Epithelial cell of esophagus (primary cell): ENCODE data around the gene EDEM1.

ENCODE experiments used
- DNase-seq: peaks from one replicate; pipeline ENCODE4 v3.0.0; 2010; ENCODE audit warnings: low read depth
- H3K4me3 ChIP-seq: 2 replicates; pipeline ENCODE4 v1.5.1; 2011; ENCODE audit warnings: mild to moderate bottlenecking, low read length, control low read depth
- TF ChIP-seq, protein P1 (sequence below): IDR thresholded peaks from 2 replicates; pipeline ENCODE4 v1.5.1; 2011; ENCODE audit warnings: low read depth, mild to moderate bottlenecking, low read length, control low read depth, inconsistent platforms; ENCODE audit not compliant: insufficient read depth; ENCODE audit errors: missing control alignments

The EDEM1 gene

DNA sequence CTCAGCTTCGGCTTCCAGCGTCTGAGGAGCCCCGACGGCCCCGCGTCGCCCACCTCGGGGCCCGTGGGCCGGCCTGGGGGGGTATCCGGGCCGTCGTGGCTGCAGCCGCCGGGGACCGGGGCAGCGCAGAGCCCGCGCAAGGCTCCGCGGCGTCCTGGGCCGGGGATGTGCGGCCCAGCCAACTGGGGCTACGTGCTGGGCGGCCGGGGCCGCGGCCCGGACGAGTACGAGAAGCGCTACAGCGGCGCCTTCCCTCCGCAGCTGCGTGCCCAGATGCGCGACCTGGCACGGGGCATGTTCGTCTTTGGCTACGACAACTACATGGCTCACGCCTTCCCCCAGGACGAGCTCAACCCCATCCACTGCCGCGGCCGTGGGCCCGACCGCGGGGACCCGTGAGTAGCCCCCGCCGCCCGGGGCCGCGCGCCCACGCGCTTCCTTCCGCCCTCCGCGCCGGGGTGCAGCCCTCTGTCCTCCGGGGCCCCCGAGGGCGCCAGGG is 462 bp downstream of the EDEM1 start:
- TF ChIP-seq, protein P1, sequence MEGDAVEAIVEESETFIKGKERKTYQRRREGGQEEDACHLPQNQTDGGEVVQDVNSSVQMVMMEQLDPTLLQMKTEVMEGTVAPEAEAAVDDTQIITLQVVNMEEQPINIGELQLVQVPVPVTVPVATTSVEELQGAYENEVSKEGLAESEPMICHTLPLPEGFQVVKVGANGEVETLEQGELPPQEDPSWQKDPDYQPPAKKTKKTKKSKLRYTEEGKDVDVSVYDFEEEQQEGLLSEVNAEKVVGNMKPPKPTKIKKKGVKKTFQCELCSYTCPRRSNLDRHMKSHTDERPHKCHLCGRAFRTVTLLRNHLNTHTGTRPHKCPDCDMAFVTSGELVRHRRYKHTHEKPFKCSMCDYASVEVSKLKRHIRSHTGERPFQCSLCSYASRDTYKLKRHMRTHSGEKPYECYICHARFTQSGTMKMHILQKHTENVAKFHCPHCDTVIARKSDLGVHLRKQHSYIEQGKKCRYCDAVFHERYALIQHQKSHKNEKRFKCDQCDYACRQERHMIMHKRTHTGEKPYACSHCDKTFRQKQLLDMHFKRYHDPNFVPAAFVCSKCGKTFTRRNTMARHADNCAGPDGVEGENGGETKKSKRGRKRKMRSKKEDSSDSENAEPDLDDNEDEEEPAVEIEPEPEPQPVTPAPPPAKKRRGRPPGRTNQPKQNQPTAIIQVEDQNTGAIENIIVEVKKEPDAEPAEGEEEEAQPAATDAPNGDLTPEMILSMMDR, result no peak
- peak overlapping the region; percentile 87 for H3K4me3 ChIP-seq
- DNase-seq, result peak; percentile 48

DNA sequence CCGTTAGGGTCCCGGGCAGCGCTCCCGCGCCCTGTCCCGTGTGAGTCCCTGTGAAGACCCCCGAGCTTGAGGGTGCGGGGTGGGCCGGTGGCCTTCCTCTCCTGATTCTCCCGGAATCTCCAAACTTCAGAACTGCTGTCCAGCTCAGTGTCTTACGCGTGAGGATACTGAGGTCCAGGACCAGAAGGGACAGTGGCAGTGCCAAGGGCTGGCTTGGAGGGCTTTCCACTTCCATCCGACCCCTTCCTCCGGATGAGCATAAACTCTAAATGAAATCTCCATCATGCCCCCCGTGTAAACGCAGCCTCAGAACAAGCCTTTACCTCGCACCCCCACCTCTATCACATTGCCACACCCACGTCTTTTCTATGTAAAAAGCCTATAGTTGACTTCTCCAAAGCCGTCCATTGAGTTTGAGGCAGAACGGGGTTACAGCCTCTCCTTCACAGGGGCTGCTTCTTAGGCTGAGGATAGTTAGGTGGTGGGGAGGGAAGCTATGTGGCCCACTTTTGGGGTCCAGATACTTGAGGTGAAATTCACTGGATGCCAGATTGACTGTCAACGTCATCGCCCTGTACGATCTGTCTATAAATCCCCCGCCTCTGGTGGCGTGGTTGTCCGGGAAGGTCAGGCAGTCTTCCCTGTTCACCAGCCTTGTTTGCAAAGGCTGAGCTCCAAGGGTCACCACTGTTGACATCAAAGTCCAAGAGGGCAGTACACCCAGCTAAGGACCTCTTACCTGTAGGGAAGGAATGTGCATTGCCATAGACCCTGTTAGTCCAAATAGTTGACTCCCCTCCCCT is 1.1 kb downstream of the EDEM1 start:
- H3K4me3 ChIP-seq, result peak overlapping the region; percentile 87
- TF ChIP-seq, protein P1, result peak; percentile 0
- peak; percentile 59 for DNase-seq

DNA sequence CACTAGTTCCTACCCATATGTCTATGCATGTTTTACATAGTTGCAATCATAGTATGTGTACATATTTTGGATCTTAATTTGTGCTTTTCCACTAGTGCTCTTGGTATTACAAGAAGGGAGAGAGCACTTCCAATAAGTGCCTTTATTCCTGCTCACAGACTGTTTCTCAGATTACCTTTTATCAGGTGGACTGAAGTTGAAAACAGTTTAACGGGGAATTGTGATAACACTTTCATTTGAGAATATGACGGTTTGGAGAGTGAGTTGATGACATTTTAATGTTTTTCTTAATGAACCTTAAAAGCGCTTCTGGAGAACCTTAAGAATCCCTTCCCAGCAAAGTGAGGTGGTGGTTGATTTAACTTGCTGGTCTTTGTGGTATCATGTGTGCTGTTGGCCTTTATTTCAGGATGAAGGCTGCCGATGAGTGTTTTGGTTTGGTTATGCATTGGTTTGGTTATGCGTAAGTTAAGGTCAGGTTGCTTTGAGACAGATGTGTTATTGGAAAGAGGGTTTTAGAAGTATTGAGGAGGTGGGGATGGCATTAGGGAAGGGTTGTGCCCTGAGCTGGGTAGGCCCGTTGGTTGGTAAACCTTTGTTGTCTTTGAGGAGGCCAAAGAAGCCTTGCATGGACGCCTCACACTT is 2.8 kb downstream of the EDEM1 start:
- TF ChIP-seq, protein P1, result no peak
- DNase-seq, result no peak
- peak overlapping the region; percentile 0 for H3K4me3 ChIP-seq

DNA sequence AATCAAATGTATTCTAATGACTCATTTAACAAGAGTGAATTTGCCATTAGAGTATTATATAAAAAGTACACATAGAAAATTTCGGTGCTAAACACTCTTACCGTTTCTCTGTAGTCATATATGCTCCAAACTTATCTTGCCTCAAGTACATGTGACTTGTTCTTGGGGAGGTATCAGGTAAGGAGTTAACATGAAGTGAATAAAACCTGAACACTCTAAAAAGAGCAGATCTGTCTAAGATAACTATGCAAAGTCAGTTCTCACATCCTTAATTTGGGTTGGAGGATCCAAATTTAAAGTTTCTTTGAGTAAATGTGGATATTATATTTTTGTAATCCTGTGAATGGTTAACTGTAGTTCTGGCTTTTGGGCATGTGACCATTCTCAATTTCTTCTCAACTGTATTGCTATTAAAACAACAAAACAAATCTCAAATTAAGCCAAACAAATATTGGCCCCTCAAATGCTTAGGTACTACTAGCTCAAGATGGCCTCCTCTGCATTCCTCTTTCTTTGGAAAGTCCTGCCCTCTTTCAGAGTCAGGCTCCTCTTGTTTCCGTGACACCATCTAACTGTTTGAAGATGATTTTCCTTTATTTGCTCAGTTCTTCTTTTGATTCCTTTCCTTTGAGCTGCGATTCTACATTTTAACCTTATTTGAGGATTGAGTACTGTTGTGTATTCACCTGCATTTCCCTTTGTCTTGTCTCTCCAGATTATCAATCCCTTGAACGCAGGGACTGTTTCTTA is 4.2 kb downstream of the EDEM1 start:
- H3K4me3 ChIP-seq, result no peak overlapping the region
- DNase-seq, result no peak
- TF ChIP-seq, protein P1, result no peak

DNA sequence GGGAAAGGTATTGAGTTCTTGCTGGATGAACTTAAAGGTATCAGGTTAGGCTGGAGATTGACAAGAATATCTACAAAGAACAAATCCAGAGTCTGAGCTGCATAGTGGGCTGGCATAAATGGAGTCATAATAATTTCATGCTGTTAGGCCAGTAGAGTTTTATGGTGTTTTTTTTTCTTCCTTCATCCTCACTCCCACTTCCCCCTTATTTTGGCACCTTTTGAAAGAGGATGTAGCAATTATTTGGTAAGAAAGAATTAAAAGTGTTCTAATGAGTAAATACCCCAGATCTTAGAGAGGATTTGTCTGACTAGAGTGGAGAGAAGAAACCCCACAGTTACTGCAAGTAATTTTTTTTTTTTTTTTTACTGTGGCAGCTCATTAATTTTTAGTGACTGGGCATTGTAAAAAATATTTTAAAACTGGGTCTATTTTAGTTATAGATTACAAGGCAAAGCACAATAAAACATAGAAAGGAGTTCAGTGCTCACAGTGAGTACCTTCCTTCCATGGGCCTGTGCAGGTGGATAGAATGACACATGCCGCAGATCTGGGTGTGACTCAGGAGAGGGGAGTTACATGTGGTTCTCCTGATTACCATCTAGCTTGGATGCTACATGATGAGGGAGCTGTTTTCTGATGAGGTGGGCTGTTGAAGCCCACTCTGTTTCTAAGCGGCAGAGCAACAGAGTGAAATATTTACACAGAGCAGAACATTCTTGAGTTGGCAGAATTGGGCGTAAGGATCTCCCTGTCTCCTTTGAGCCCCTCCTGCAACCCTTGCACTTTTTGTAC is 5.3 kb downstream of the EDEM1 start:
- no peak overlapping the region for H3K4me3 ChIP-seq
- DNase-seq, result peak; percentile 70
- TF ChIP-seq, protein P1, result no peak

DNA sequence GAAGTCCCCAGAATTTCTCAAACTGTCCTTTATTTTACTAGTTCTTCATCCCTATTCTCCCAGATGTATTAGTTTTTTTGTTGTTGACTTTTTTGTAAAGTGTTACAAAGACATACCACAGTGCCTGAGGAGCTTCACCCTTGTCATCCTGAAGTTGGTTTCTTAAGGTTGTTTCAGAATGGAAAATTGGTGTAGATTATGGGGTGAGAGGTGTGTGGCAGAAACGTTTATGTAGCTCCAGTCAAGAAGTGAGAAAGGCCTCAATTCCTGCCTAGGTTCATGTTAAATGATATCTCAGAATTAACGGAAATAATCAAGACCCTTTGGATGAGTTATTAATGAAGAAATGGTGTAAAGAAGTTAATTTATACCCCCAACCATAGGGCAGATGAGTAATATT is 6.8 kb downstream of the EDEM1 start:
- H3K4me3 ChIP-seq, result no peak overlapping the region
- no peak for DNase-seq
- TF ChIP-seq, protein P1, result no peak
